Body of pancreas (tissue), 4 donors: Measurements from ENCODE around the gene ELMOD2.

Experiments used
- CTCF ChIP-seq, 7 experiments: fragments of 450-650 bp in 4 of 7; fragments of 200-600 bp in 3 of 7; sonication (generic) in 3 of 7; IDR thresholded peaks; one replicate each; pipeline ENCODE4 v1.5.1; 2016 to 2019; ENCODE audit warnings: antibody characterized with exemption in 7 of 7
- POLR2A ChIP-seq, 3 donors: fragments of 450-650 bp; IDR thresholded peaks; one replicate each; pipeline ENCODE4 v1.6.1; 2016; ENCODE audit warnings: antibody characterized with exemption in 3 of 3, mild to moderate bottlenecking in 2 of 3

- TF ChIP-seq CTCF (IDR thresholded peaks at IDR 0.05) (no peak), POLR2A (IDR thresholded peaks at IDR 0.05) (no peak)
Observed at GRCh38 chr4:140497405-140497746, 26.6 kb upstream of the ELMOD2 start.
